NOMO-1 treated with dmso at 0.1 percent for 144 hours (cell line): ENCODE data around the gene DOK6.
"Not testable (repeated sequence)": the region's sequence is repeated elsewhere in the genome, so short reads cannot be mapped to it uniquely, and the experiment has no call there.

ENCODE experiments used
- DNase-seq: peaks from one replicate; lab custom pipeline; 2025; ENCODE audit not compliant: unreplicated experiment; lab: John Stamatoyannopoulos, UW

DOK6 gene

GRCh38 chr18:69854455-69854854, 453.8 kb downstream of the DOK6 start:
- DNase-seq, result no peak

DNA sequence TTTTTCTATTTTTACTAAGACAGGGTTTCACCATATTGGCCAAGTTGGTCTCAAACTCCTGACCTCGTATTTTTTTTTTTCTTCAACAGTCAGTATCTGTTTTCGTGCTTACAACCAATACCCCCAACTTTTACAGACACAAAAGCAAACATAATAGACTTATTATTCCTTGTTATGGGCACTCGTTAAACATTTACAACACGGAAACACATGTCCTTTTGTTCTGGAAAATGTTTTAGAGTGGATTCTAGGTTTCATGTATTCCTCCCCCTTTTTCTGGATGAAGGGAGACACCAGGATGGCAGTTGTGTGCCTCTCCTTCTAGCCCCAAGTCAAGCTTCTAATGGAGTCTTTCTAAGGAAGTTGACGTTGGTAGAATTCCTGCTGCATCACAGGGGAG, 458.2 kb downstream of the DOK6 start:
- no peak for DNase-seq

- not testable (repeated sequence) for DNase-seq
Measured at GRCh38 chr18:69864802-69865201, 464.1 kb downstream of the DOK6 start.

GRCh38 chr18:69865776-69866175, 465.1 kb downstream of the DOK6 start:
- no peak for DNase-seq

GRCh38 chr18:69866212-69866611, 465.5 kb downstream of the DOK6 start:
- no peak for DNase-seq

DNA sequence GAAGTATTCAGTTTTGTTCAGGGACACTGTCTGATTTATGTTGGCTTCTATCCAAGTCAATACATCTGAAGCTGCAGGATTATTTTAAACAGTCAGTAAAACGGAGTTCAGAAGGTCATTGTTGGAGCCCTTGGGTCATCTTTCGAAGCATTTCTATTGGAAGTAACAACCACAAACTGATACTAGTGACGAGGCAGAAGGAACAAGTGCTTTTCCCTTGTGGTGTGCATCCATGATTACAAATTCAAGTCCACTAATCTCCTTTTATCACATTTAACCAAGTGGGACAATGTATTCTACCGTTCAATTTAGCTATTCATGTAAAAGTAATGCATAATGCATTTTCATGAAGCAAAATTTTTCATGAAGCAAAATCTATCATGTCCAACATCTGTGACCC, 470.0 kb downstream of the DOK6 start:
- DNase-seq, result no peak

DNA sequence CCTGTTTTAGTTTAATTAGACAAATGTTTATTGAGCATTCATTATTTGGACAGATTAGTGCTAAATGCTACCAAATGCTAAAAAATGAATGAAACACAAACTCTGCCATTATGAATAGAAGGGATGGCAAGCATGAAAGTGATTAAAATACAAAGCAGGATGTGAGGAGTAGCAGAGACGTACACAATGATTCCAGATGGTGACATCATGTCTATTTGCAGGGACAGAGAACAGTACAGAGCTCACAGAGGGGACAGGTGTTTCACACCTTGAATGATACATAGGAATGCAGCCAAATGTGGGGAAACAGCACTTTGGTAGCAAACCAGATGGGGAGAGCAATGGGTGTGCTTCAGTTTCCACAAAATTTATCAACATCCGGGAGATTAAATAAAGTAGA, 470.7 kb downstream of the DOK6 start:
- no peak for DNase-seq

- DNase-seq, result no peak
Measured at GRCh38 chr18:69872661-69873060, 472.0 kb downstream of the DOK6 start.

GRCh38 chr18:69874058-69874457, 473.4 kb downstream of the DOK6 start:
- DNase-seq, result no peak

GRCh38 chr18:69876490-69876889, 475.8 kb downstream of the DOK6 start:
- no peak for DNase-seq

DNA sequence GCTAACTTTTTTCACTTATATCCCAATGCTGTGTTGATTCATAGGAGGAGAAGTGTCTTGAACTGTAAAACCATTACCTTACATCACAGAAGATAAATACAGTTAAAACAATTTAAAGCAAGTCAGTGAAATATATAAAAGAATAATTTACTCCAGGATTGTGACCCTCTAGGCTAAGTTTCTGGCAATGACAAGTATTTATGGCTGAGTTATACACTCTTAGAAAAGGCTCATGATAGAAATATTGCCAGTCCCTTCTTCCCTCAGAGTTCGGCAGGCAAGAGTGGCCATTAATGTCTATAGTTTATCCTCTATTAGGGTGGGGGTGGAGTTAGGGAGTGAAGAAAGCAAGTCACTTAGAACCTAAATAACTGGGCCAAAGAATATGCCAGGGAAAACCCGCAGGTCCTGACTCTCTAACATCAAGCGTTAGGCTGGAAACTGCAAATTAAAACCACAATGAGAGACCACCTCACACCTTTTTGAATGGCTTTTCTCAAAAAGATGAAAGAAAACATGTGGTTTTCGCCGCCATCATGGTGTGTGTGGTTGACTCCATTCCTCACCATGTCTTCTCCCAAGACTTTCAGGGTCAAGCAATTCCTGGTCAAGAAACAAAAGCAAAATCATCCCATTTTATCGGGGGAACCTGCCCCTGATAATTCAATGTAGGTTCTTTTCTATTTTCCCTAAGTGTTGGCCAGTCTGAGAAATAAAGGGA, 477.7 kb downstream of the DOK6 start:
- no peak for DNase-seq

GRCh38 chr18:69879051-69879450, 478.4 kb downstream of the DOK6 start:
- not testable (repeated sequence) for DNase-seq

- DNase-seq, result no peak
Measured at GRCh38 chr18:69880083-69880482, 479.4 kb downstream of the DOK6 start.

GRCh38 chr18:69882965-69883668, 482.4 kb downstream of the DOK6 start:
- DNase-seq, result no peak

DNA sequence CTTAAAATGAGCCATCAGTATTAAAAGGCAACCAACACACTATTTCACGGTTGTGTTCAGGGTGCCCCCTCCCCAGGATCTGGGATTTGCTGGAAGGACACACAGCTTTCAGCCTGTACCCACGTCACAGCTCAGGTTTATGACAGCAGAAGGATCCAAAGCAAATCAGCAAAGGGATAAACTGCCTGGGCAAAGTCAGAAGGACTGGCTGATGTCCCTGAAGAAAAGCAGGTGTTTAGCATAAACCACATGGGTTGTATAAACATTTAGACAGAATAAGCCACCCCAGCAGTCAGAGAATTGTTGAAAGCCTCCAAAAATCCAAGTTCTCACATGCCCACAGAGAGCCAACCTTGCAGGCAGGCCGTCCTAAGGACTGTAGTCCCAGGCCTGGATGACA, 483.1 kb downstream of the DOK6 start:
- no peak for DNase-seq

- no peak for DNase-seq
Measured at GRCh38 chr18:69885355-69885754, 484.7 kb downstream of the DOK6 start.

GRCh38 chr18:69885841-69886531, 485.3 kb downstream of the DOK6 start:
- DNase-seq, result no peak

GRCh38 chr18:69887256-69887655, 486.6 kb downstream of the DOK6 start:
- DNase-seq, result no peak

GRCh38 chr18:69889009-69889408, 488.3 kb downstream of the DOK6 start:
- no peak for DNase-seq

GRCh38 chr18:69890558-69890957, 489.9 kb downstream of the DOK6 start:
- DNase-seq, result no peak

DNA sequence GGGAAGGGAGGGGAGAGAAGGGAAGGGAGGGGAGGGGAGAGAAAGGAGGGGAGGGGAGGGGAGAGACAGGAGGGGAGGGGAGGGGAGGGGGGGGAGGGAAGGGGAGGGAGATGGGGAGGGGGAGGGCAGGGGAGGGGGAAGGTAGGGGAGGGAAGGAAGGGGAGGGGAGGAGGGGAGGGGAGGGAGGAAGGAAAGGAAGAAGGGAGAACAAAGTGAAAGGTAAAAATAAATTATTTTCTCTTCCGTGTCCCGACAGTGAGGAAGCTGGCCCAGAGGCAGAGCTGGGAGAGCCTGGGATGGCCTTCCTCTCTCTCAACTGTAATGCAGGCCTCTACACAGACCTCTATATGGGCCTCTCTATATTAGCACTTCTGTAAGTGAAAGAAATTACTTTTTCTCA, 493.8 kb downstream of the DOK6 start:
- DNase-seq, result no peak
